Astrocyte (in vitro differentiated cells and primary cell): ENCODE results near the gene IL13. TPM values are rescaled to one million over a fixed set of nuclear protein-coding genes. Genes with fewer than 3 reads are reported as not detected.

Source experiments
- DNase-seq: peaks from one replicate; pipeline ENCODE4 v3.0.0-alpha.2; 2010; ENCODE audit warnings: low read depth
- FAIRE-seq: peaks from 2 replicates; lab custom pipeline; 2011; peaks lifted over from hg19 to GRCh38; lab: Jason Lieb, UNC
- H2AFZ ChIP-seq: 2 replicates; pipeline ENCODE4 v1.6.0; 2012; ENCODE audit warnings: low read depth, low read length, inconsistent platforms
- H3K27ac ChIP-seq: 2 replicates; pipeline ENCODE4 v1.5.1; 2011; ENCODE audit warnings: low read depth, low read length, inconsistent platforms
- H3K27me3 ChIP-seq: 2 replicates; pipeline ENCODE4 v1.6.0; 2011; ENCODE audit warnings: low read length, inconsistent platforms; ENCODE audit not compliant: insufficient read depth
- H3K36me3 ChIP-seq: 2 replicates; pipeline ENCODE4 v1.5.1; 2011; ENCODE audit warnings: low read length, inconsistent platforms; ENCODE audit not compliant: insufficient read depth
- H3K4me1 ChIP-seq: 2 replicates; pipeline ENCODE4 v1.5.1; 2011; ENCODE audit warnings: low read length, inconsistent platforms; ENCODE audit not compliant: insufficient read depth
- H3K4me2 ChIP-seq: 2 replicates; pipeline ENCODE4 v1.6.0; 2012; ENCODE audit warnings: low read length, inconsistent platforms
- H3K4me3 ChIP-seq: 2 replicates; pipeline ENCODE4 v1.5.1; 2011; ENCODE audit warnings: low read depth, mild to moderate bottlenecking, low read length, inconsistent platforms; ENCODE audit not compliant: insufficient read depth
- H3K79me2 ChIP-seq: 2 replicates; pipeline ENCODE4 v1.6.0; 2012; ENCODE audit warnings: mild to moderate bottlenecking, low read length, inconsistent platforms; ENCODE audit not compliant: insufficient read depth
- H3K9ac ChIP-seq: 2 replicates; pipeline ENCODE4 v1.6.0; 2012; ENCODE audit warnings: mild to moderate bottlenecking, low read length, inconsistent platforms
- H3K9me3 ChIP-seq: 2 replicates; pipeline ENCODE4 v1.5.1; 2012; ENCODE audit warnings: low read depth, mild to moderate bottlenecking, low read length, inconsistent platforms; ENCODE audit not compliant: insufficient read depth
- H4K20me1 ChIP-seq: 2 replicates; pipeline ENCODE4 v1.6.0; 2012; ENCODE audit warnings: low read length, inconsistent platforms; ENCODE audit not compliant: insufficient read depth
- H3K27ac Mint-ChIP-seq: one replicate; pipeline ENCODE4 v1.8.0; 2021; ENCODE audit warnings: mild to moderate bottlenecking, mixed read lengths; ENCODE audit not compliant: unreplicated experiment
- H3K27me3 Mint-ChIP-seq: one replicate; pipeline ENCODE4 v1.8.0; 2021; ENCODE audit warnings: low read depth, mixed read lengths; ENCODE audit not compliant: unreplicated experiment
- H3K36me3 Mint-ChIP-seq: one replicate; pipeline ENCODE4 v1.8.0; 2021; ENCODE audit warnings: low read depth, mixed read lengths; ENCODE audit not compliant: unreplicated experiment
- H3K4me1 Mint-ChIP-seq: one replicate; pipeline ENCODE4 v1.8.0; 2021; ENCODE audit warnings: low read depth, mixed read lengths; ENCODE audit not compliant: unreplicated experiment
- H3K4me3 Mint-ChIP-seq: one replicate; pipeline ENCODE4 v1.8.0; 2021; ENCODE audit warnings: mild to moderate bottlenecking, moderate library complexity, mixed read lengths; ENCODE audit not compliant: unreplicated experiment
- H3K9me3 Mint-ChIP-seq: one replicate; pipeline ENCODE4 v1.8.0; 2021; ENCODE audit warnings: mild to moderate bottlenecking, mixed read lengths; ENCODE audit not compliant: unreplicated experiment
- CTCF ChIP-seq: IDR thresholded peaks from 2 replicates; pipeline ENCODE4 v1.5.1; 2011; ENCODE audit warnings: low read depth, mild to moderate bottlenecking, inconsistent platforms, low read length, moderate library complexity; ENCODE audit not compliant: insufficient read depth
- EZH2 ChIP-seq: IDR thresholded peaks from 2 replicates; pipeline ENCODE4 v1.6.1; 2012; ENCODE audit warnings: mild to moderate bottlenecking, low read length, inconsistent platforms; ENCODE audit not compliant: insufficient read depth
- total RNA-seq: library from RNA; stranded (reverse); gene quantifications from 2 replicates; pipeline ENCODE4 v1.2.1, GENCODE V29; 2021

Gene IL13
- total RNA-seq, 1 donor from 2014 or later, result not detected

- Histone ChIP-seq H3K4me2 (peak overlapping the region; percentile 81), H3K27ac (peak overlapping the region; percentile 93), H2AFZ (peak overlapping the region; percentile 76), H3K9me3 (no peaks in the 10 kb centered on the region), H4K20me1 (no peaks in the 10 kb centered on the region), H3K36me3 (no peaks in the 10 kb centered on the region), H3K4me1 (peaks cover 29% of the 10 kb centered on the region), H3K27me3 (no peaks in the 10 kb centered on the region), H3K9ac (peak overlapping the region; percentile 83), H3K79me2 (no peaks in the 10 kb centered on the region), H3K4me3 (peak overlapping the region; percentile 49)
- DNase-seq (peak; percentile 97), FAIRE-seq (peak; percentile 74)
- Mint-ChIP-seq H3K27me3 (peaks cover 2% of the 10 kb centered on the region), H3K9me3 (peaks cover 3% of the 10 kb centered on the region), H3K4me1 (peaks cover 32% of the 10 kb centered on the region), H3K4me3 (no peak overlapping the region), H3K27ac (peak overlapping the region; percentile 96), H3K36me3 (no peaks in the 10 kb centered on the region)
- TF ChIP-seq CTCF (no peak), EZH2 (no peak)
These were observed 16.9 kb downstream of the IL13 start for GRCh38 chr5:132674671-132675506.

GRCh38 chr5:132675936-132676689 is 18.1 kb downstream of the IL13 start:
- Histone ChIP-seq H3K4me3 (no peak overlapping the region), H3K4me2 (no peak overlapping the region), H3K36me3 (no peaks in the 10 kb centered on the region), H3K4me1 (peaks cover 29% of the 10 kb centered on the region), H2AFZ (no peak overlapping the region), H3K27ac (no peak overlapping the region), H3K79me2 (no peaks in the 10 kb centered on the region), H3K9me3 (no peaks in the 10 kb centered on the region), H3K27me3 (no peaks in the 10 kb centered on the region), H4K20me1 (no peaks in the 10 kb centered on the region), H3K9ac (no peak overlapping the region)
- FAIRE-seq (no peak), DNase-seq (no peak)
- TF ChIP-seq CTCF, result no peak
- no peak for TF ChIP-seq EZH2
- Mint-ChIP-seq H3K4me1 (peaks cover 36% of the 10 kb centered on the region), H3K27ac (peak overlapping the region; percentile 7), H3K36me3 (no peaks in the 10 kb centered on the region), H3K27me3 (no peaks in the 10 kb centered on the region), H3K9me3 (peaks cover 3% of the 10 kb centered on the region), H3K4me3 (peak overlapping the region; percentile 11)
